ENCODE results near the gene RTKN2.
"Not testable (repeated sequence)": the region's sequence is repeated elsewhere in the genome, so short reads cannot be mapped to it uniquely, and the experiment has no call there.

The RTKN2 gene

GRCh38 chr10:62281348-62281747, 12.7 kb upstream of the RTKN2 start:
- H3K27me3 ChIP-seq (ENCODE audit: insufficient read depth, low read length); H3K9ac ChIP-seq (ENCODE audit: low read depth, low read length); H3K36me3 ChIP-seq (ENCODE audit: insufficient read depth, low read depth, low read length); H3K4me3 ChIP-seq (ENCODE audit: low read length); H3K4me1 ChIP-seq (ENCODE audit: insufficient read depth, low read length); H3K27ac ChIP-seq (ENCODE audit: low read length); H3K9me3 ChIP-seq (ENCODE audit: insufficient read depth, low read depth, low read length): not testable (repeated sequence)

- H3K4me3 ChIP-seq (ENCODE audit: low read length); H3K4me1 ChIP-seq (ENCODE audit: insufficient read depth, low read length): not testable (repeated sequence)
Observed at GRCh38 chr10:62280392-62280791, 11.7 kb upstream of the RTKN2 start.

GRCh38 chr10:62278441-62278910, 9.8 kb upstream of the RTKN2 start:
- no peaks in the 10 kb centered on the region for H3K4me1 ChIP-seq (ENCODE audit: insufficient read depth, low read length)
- H3K36me3 ChIP-seq (ENCODE audit: insufficient read depth, low read depth, low read length), result no peaks in the 10 kb centered on the region
- no peak overlapping the region for H3K27ac ChIP-seq (ENCODE audit: low read length)
- no peaks in the 10 kb centered on the region for H3K9me3 ChIP-seq (ENCODE audit: insufficient read depth, low read depth, low read length)
- no peak overlapping the region for H3K4me3 ChIP-seq (ENCODE audit: low read length)
- H3K9ac ChIP-seq (ENCODE audit: low read depth, low read length), result no peak overlapping the region
- H3K27me3 ChIP-seq (ENCODE audit: insufficient read depth, low read length), result no peaks in the 10 kb centered on the region

More at GRCh38 chr10:62280392-62280791, 11.7 kb upstream of the RTKN2 start:
- H3K9me3 ChIP-seq (ENCODE audit: insufficient read depth, low read depth, low read length); H3K9ac ChIP-seq (ENCODE audit: low read depth, low read length); H3K27ac ChIP-seq (ENCODE audit: low read length); H3K27me3 ChIP-seq (ENCODE audit: insufficient read depth, low read length); H3K36me3 ChIP-seq (ENCODE audit: insufficient read depth, low read depth, low read length): not testable (repeated sequence)

- no peak overlapping the region for H3K27ac ChIP-seq (ENCODE audit: low read length)
- H3K27me3 ChIP-seq (ENCODE audit: insufficient read depth, low read length), result no peaks in the 10 kb centered on the region
- H3K9ac ChIP-seq (ENCODE audit: low read depth, low read length), result no peak overlapping the region
- no peaks in the 10 kb centered on the region for H3K36me3 ChIP-seq (ENCODE audit: insufficient read depth, low read depth, low read length)
- H3K4me1 ChIP-seq (ENCODE audit: insufficient read depth, low read length), result no peaks in the 10 kb centered on the region
- no peaks in the 10 kb centered on the region for H3K9me3 ChIP-seq (ENCODE audit: insufficient read depth, low read depth, low read length)
- H3K4me3 ChIP-seq (ENCODE audit: low read length), result no peak overlapping the region
Observed at GRCh38 chr10:62277971-62278370, 9.3 kb upstream of the RTKN2 start.

- Histone ChIP-seq H3K9ac (ENCODE audit: low read depth, low read length) (no peak overlapping the region), H3K4me1 (ENCODE audit: insufficient read depth, low read length) (peaks cover 18% of the 10 kb centered on the region; the same call in 1 of the 2 replicates), H3K27ac (ENCODE audit: low read length) (no peak overlapping the region), H3K4me3 (ENCODE audit: low read length) (no peak overlapping the region), H3K27me3 (ENCODE audit: insufficient read depth, low read length) (peaks cover 9% of the 10 kb centered on the region), H3K36me3 (ENCODE audit: insufficient read depth, low read depth, low read length) (no peaks in the 10 kb centered on the region), H3K9me3 (ENCODE audit: insufficient read depth, low read depth, low read length) (no peaks in the 10 kb centered on the region)
Observed at GRCh38 chr10:62270020-62270419, 1.4 kb upstream of the RTKN2 start.

- H3K27me3 ChIP-seq (ENCODE audit: insufficient read depth, low read length), result peaks cover 9% of the 10 kb centered on the region
- peaks cover 2% of the 10 kb centered on the region; the same call in 1 of the 2 replicates for H3K36me3 ChIP-seq (ENCODE audit: insufficient read depth, low read depth, low read length)
- peak overlapping the region; percentile 94 for H3K9ac ChIP-seq (ENCODE audit: low read depth, low read length)
- peak overlapping the region; percentile 89 for H3K27ac ChIP-seq (ENCODE audit: low read length)
- H3K4me1 ChIP-seq (ENCODE audit: insufficient read depth, low read length), result peaks cover 24% of the 10 kb centered on the region; the same call in 1 of the 2 replicates
- H3K4me3 ChIP-seq (ENCODE audit: low read length), result peak overlapping the region; percentile 98
- H3K9me3 ChIP-seq (ENCODE audit: insufficient read depth, low read depth, low read length), result no peaks in the 10 kb centered on the region
Observed at GRCh38 chr10:62268027-62268398, 631 bp downstream of the RTKN2 start.

GRCh38 chr10:62266611-62267010, 2.0 kb downstream of the RTKN2 start:
- Histone ChIP-seq H3K9me3 (ENCODE audit: insufficient read depth, low read depth, low read length) (no peaks in the 10 kb centered on the region), H3K27me3 (ENCODE audit: insufficient read depth, low read length) (peaks cover 9% of the 10 kb centered on the region), H3K4me3 (ENCODE audit: low read length) (peak overlapping the region; percentile 98; the same call in 1 of the 2 replicates), H3K36me3 (ENCODE audit: insufficient read depth, low read depth, low read length) (peaks cover 16% of the 10 kb centered on the region), H3K9ac (ENCODE audit: low read depth, low read length) (no peak overlapping the region), H3K27ac (ENCODE audit: low read length) (no peak overlapping the region), H3K4me1 (ENCODE audit: insufficient read depth, low read length) (peaks cover 24% of the 10 kb centered on the region; the same call in 1 of the 2 replicates)

GRCh38 chr10:62266147-62266546, 2.5 kb downstream of the RTKN2 start:
- H3K27ac ChIP-seq (ENCODE audit: low read length), result no peak overlapping the region
- H3K36me3 ChIP-seq (ENCODE audit: insufficient read depth, low read depth, low read length), result peaks cover 18% of the 10 kb centered on the region
- H3K9me3 ChIP-seq (ENCODE audit: insufficient read depth, low read depth, low read length), result no peaks in the 10 kb centered on the region
- no peak overlapping the region for H3K4me3 ChIP-seq (ENCODE audit: low read length)
- H3K9ac ChIP-seq (ENCODE audit: low read depth, low read length), result no peak overlapping the region
- H3K4me1 ChIP-seq (ENCODE audit: insufficient read depth, low read length), result peaks cover 24% of the 10 kb centered on the region; the same call in 1 of the 2 replicates
- H3K27me3 ChIP-seq (ENCODE audit: insufficient read depth, low read length), result peaks cover 9% of the 10 kb centered on the region

- Histone ChIP-seq H3K9me3 (ENCODE audit: insufficient read depth, low read depth, low read length) (no peaks in the 10 kb centered on the region), H3K27me3 (ENCODE audit: insufficient read depth, low read length) (peaks cover 7% of the 10 kb centered on the region), H3K9ac (ENCODE audit: low read depth, low read length) (no peak overlapping the region), H3K4me1 (ENCODE audit: insufficient read depth, low read length) (peaks cover 24% of the 10 kb centered on the region; the same call in 1 of the 2 replicates), H3K36me3 (ENCODE audit: insufficient read depth, low read depth, low read length) (peaks cover 31% of the 10 kb centered on the region), H3K27ac (ENCODE audit: low read length) (no peak overlapping the region), H3K4me3 (ENCODE audit: low read length) (0 out of 2 replicates have a peak overlapping the region, but pooled peaks have one; percentile 8)
Observed at GRCh38 chr10:62264702-62265436, 3.8 kb downstream of the RTKN2 start.

- H3K4me3 ChIP-seq (ENCODE audit: low read length), result no peak overlapping the region
- peaks cover 38% of the 10 kb centered on the region for H3K36me3 ChIP-seq (ENCODE audit: insufficient read depth, low read depth, low read length)
- H3K27ac ChIP-seq (ENCODE audit: low read length), result no peak overlapping the region
Observed at GRCh38 chr10:62264126-62264525, 4.5 kb downstream of the RTKN2 start.

GRCh38 chr10:62261666-62262065, 7.0 kb downstream of the RTKN2 start:
- no peak overlapping the region for H3K4me3 ChIP-seq (ENCODE audit: low read length)
- no peak overlapping the region for H3K9ac ChIP-seq (ENCODE audit: low read depth, low read length)
- H3K36me3 ChIP-seq (ENCODE audit: insufficient read depth, low read depth, low read length), result peaks cover 43% of the 10 kb centered on the region
- H3K27ac ChIP-seq (ENCODE audit: low read length), result no peak overlapping the region
- H3K9me3 ChIP-seq (ENCODE audit: insufficient read depth, low read depth, low read length), result no peaks in the 10 kb centered on the region
- peaks cover 14% of the 10 kb centered on the region; the same call in 1 of the 2 replicates for H3K4me1 ChIP-seq (ENCODE audit: insufficient read depth, low read length)
- no peaks in the 10 kb centered on the region for H3K27me3 ChIP-seq (ENCODE audit: insufficient read depth, low read length)

More at GRCh38 chr10:62264126-62264525, 4.5 kb downstream of the RTKN2 start:
- Histone ChIP-seq H3K27me3 (ENCODE audit: insufficient read depth, low read length) (no peaks in the 10 kb centered on the region; the same call in 1 of the 2 replicates), H3K9me3 (ENCODE audit: insufficient read depth, low read depth, low read length) (no peaks in the 10 kb centered on the region), H3K9ac (ENCODE audit: low read depth, low read length) (no peak overlapping the region), H3K4me1 (ENCODE audit: insufficient read depth, low read length) (peaks cover 24% of the 10 kb centered on the region; the same call in 1 of the 2 replicates)

GRCh38 chr10:62259998-62260397, 8.6 kb downstream of the RTKN2 start:
- Histone ChIP-seq H3K36me3 (ENCODE audit: insufficient read depth, low read depth, low read length) (peaks cover 43% of the 10 kb centered on the region), H3K9me3 (ENCODE audit: insufficient read depth, low read depth, low read length) (no peaks in the 10 kb centered on the region), H3K9ac (ENCODE audit: low read depth, low read length) (no peak overlapping the region), H3K4me1 (ENCODE audit: insufficient read depth, low read length) (peaks cover 6% of the 10 kb centered on the region; the same call in 1 of the 2 replicates), H3K27me3 (ENCODE audit: insufficient read depth, low read length) (no peaks in the 10 kb centered on the region), H3K27ac (ENCODE audit: low read length) (no peak overlapping the region), H3K4me3 (ENCODE audit: low read length) (no peak overlapping the region)
